Measurements from ENCODE around the gene GPX7.

The GPX7 gene

GRCh38 chr1:52615489-52616042, 13.4 kb downstream of the GPX7 start:
- DNase-seq (ENCODE audit: low spot score): no peak
- no peak for TF ChIP-seq CTCF (IDR thresholded peaks at IDR 0.05; ENCODE audit: borderline replicate concordance, control extremely low read depth, extremely low read depth, insufficient read depth, missing control alignments)
- in situ Hi-C loops (cut with MboI; ENCODE audit: low sequenced_read_pairs, unreplicated experiment): no loop called here

GRCh38 chr1:52621950-52622349, 19.8 kb downstream of the GPX7 start:
- in situ Hi-C loops (cut with MboI; ENCODE audit: low sequenced_read_pairs, unreplicated experiment): no loop called here
- DNase-seq (ENCODE audit: low spot score): no peak
- no peak for TF ChIP-seq CTCF (IDR thresholded peaks at IDR 0.05; ENCODE audit: borderline replicate concordance, control extremely low read depth, extremely low read depth, insufficient read depth, missing control alignments)

- DNase-seq (ENCODE audit: low spot score): no peak
- in situ Hi-C loops (cut with MboI; ENCODE audit: low sequenced_read_pairs, unreplicated experiment): no loop called here
- no peak for TF ChIP-seq CTCF (IDR thresholded peaks at IDR 0.05; ENCODE audit: borderline replicate concordance, control extremely low read depth, extremely low read depth, insufficient read depth, missing control alignments)
Observed at GRCh38 chr1:52623812-52624211, 21.6 kb downstream of the GPX7 start.

GRCh38 chr1:52627028-52627427, 24.9 kb downstream of the GPX7 start:
- no peak for DNase-seq (ENCODE audit: low spot score)
- in situ Hi-C loops (cut with MboI; ENCODE audit: low sequenced_read_pairs, unreplicated experiment): no loop called here
- no peak for TF ChIP-seq CTCF (IDR thresholded peaks at IDR 0.05; ENCODE audit: borderline replicate concordance, control extremely low read depth, extremely low read depth, insufficient read depth, missing control alignments)

- TF ChIP-seq CTCF (IDR thresholded peaks at IDR 0.05; ENCODE audit: borderline replicate concordance, control extremely low read depth, extremely low read depth, insufficient read depth, missing control alignments): no peak
- no peak for DNase-seq (ENCODE audit: low spot score)
- in situ Hi-C loops (cut with MboI; ENCODE audit: low sequenced_read_pairs, unreplicated experiment): no loop called here
Observed at GRCh38 chr1:52628614-52629324, 26.6 kb downstream of the GPX7 start.

GRCh38 chr1:52629325-52629643, 27.1 kb downstream of the GPX7 start:
- TF ChIP-seq CTCF (IDR thresholded peaks at IDR 0.05; ENCODE audit: borderline replicate concordance, control extremely low read depth, extremely low read depth, insufficient read depth, missing control alignments): no peak
- no peak for DNase-seq (ENCODE audit: low spot score)
- in situ Hi-C loops (cut with MboI; ENCODE audit: low sequenced_read_pairs, unreplicated experiment): no loop called here
